Measurements from ENCODE around the gene ATP13A3. TPM values are rescaled to one million over a fixed set of nuclear protein-coding genes. Genes with fewer than 3 reads are reported as not detected.

ATP13A3 gene
- total and polyA plus RNA-seq, 10 of the 15 experiments (the other 5 are each of a cell fraction or from before 2014, with no cell fraction given) = 14.0 to 108 (median 69.5) TPM

DNA sequence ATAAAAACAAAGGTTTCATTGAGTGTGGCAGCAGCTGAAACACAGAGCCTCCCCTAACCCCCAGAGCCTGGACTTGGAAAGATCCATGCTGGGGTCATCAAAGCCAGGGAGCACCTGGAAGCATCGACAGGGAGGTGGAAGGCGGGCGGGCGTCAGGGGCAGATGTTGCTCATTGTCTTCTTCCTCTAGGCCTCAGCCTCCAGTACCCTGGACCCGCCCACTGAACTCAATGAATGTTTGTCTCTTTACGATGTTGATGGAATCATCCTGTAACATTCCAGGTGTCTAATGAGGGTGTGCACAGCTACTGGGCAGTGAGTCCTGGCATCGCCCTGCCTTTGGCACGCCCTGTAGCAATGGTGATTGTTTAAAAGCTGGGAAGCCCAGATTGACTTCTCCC lies 97.5 kb downstream of the ATP13A3 start:
- WGBS (ENCODE audit: insufficient coverage, insufficient replicate concordance, low lambda C conversion rate, missing lambda C conversion rate) = 64% methylated on average over 8 of the region's 8 CpGs
- SMC1A ChIA-PET (ENCODE audit: uncharacterized antibody, unreplicated experiment) = no interaction called here

GRCh38 chr3:194387926-194388418 lies 98.8 kb downstream of the ATP13A3 start:
- ATAC-seq (no peak), FAIRE-seq (no peak), DNase-seq (ENCODE audit: low read depth, low spot score) (no peak)
- no peaks in the 10 kb centered on the region for H3K4me1 ChIP-seq (ENCODE audit: control insufficient read depth, insufficient read depth, low read length)
- no peaks in the 10 kb centered on the region for H3K79me2 ChIP-seq (ENCODE audit: control insufficient read depth, insufficient read depth, low read length)
- H3K36me3 ChIP-seq (ENCODE audit: control insufficient read depth in 2 of 2, insufficient read depth in 2 of 2, low read length in 1 of 2) = no peaks in the 10 kb centered on the region
- CTCF ChIA-PET = interaction anchor here (0.8 kb wide), 1 partner anchor 54 kb away, joined by 3 read pairs; no protein-coding TSS in a partner anchor
- no peak overlapping the region for H3K4me2 ChIP-seq (ENCODE audit: control insufficient read depth, insufficient read depth)
- in situ Hi-C loops (cut with MboI) (no loop called here), intact Hi-C loops (cut with micrococcal nuclease; ENCODE audit: unreplicated experiment) (no loop called here)
- H3K27me3 ChIP-seq (replicated peaks in 1 of 2; ENCODE audit: control insufficient read depth in 2 of 2, insufficient read depth in 2 of 2, low read length in 1 of 2) = no peaks in the 10 kb centered on the region
- POLR2A ChIA-PET = no interaction called here
- H3K4me3 ChIP-seq = no peak overlapping the region
- H2AFZ ChIP-seq (ENCODE audit: control insufficient read depth, low read depth, low read length) = no peak overlapping the region
- RAD21 ChIA-PET (ENCODE audit: unreplicated experiment) = no interaction called here
- 21% methylated on average over 8 of the region's 8 CpGs for WGBS (ENCODE audit: insufficient coverage, insufficient replicate concordance, low lambda C conversion rate, missing lambda C conversion rate)
- H4K20me1 ChIP-seq (ENCODE audit: control insufficient read depth, insufficient read depth) = no peaks in the 10 kb centered on the region
- H3K9ac ChIP-seq (ENCODE audit: control insufficient read depth, insufficient read depth, low read length) = no peak overlapping the region
- H3K9me3 ChIP-seq (replicated peaks; ENCODE audit: control insufficient read depth, insufficient read depth, low read length) = peaks cover 2% of the 10 kb centered on the region; the same call in 1 of the 3 replicates
- H3K27ac ChIP-seq (ENCODE audit: control insufficient read depth, insufficient read depth) = no peak overlapping the region
- TF ChIP-seq PBX3 (IDR thresholded peaks at IDR 0.05; ENCODE audit: insufficient replicate concordance, low read depth, low read length) = no peak
- no peak for TF ChIP-seq POLR2AphosphoS5 (IDR thresholded peaks at IDR 0.05; ENCODE audit: low read length)
- no peak for TF ChIP-seq HDAC6 (IDR thresholded peaks at IDR 0.05; ENCODE audit: unreplicated experiment)
- TF ChIP-seq BACH1 (IDR thresholded peaks at IDR 0.05; ENCODE audit: borderline replicate concordance) = no peak
- no peak for TF ChIP-seq POU2F2 (IDR thresholded peaks at IDR 0.05; ENCODE audit: borderline replicate concordance, low read depth, low read length)
- no peak for TF ChIP-seq BRCA1 (IDR thresholded peaks at IDR 0.05; ENCODE audit: low read depth, low read length)
- no TSS peak for BruUV-seq (replicated peaks)
- SMC1A ChIA-PET (ENCODE audit: uncharacterized antibody, unreplicated experiment) = no interaction called here

More for the DNA sequence above, 97.5 kb downstream of the ATP13A3 start:
- no peak overlapping the region for H2AFZ ChIP-seq (ENCODE audit: control insufficient read depth, low read depth, low read length)
- H3K4me3 ChIP-seq = no peak overlapping the region
- H3K36me3 ChIP-seq (ENCODE audit: control insufficient read depth in 2 of 2, insufficient read depth in 2 of 2, low read length in 1 of 2) = no peaks in the 10 kb centered on the region
- POLR2A ChIA-PET = no interaction called here
- H3K4me1 ChIP-seq (ENCODE audit: control insufficient read depth, insufficient read depth, low read length) = no peaks in the 10 kb centered on the region
- DNase-seq (ENCODE audit: low read depth, low spot score) (no peak), ATAC-seq (no peak), FAIRE-seq (no peak)
- H4K20me1 ChIP-seq (ENCODE audit: control insufficient read depth, insufficient read depth) = no peaks in the 10 kb centered on the region
- H3K4me2 ChIP-seq (ENCODE audit: control insufficient read depth, insufficient read depth) = no peak overlapping the region
- BruUV-seq (replicated peaks) = no TSS peak
- no peaks in the 10 kb centered on the region for H3K27me3 ChIP-seq (replicated peaks in 1 of 2; ENCODE audit: control insufficient read depth in 2 of 2, insufficient read depth in 2 of 2, low read length in 1 of 2)
- TF ChIP-seq ZNF622 (IDR thresholded peaks at IDR 0.05) (no peak), SP1 (IDR thresholded peaks at IDR 0.05; ENCODE audit: low read depth, low read length) (no peak), TCF12 (IDR thresholded peaks at IDR 0.05; ENCODE audit: low read depth, low read length) (no peak), YY1 (IDR thresholded peaks at IDR 0.05; ENCODE audit: low read depth, low read length) (no peak), TARDBP (IDR thresholded peaks at IDR 0.05; ENCODE audit: borderline replicate concordance) (no peak), TCF7 (IDR thresholded peaks at IDR 0.05; ENCODE audit: borderline replicate concordance) (no peak)
- intact Hi-C loops (cut with micrococcal nuclease; ENCODE audit: unreplicated experiment) (no loop called here), in situ Hi-C loops (cut with MboI) (no loop called here)
- no peak overlapping the region for H3K9ac ChIP-seq (ENCODE audit: control insufficient read depth, insufficient read depth, low read length)
- no peaks in the 10 kb centered on the region for H3K79me2 ChIP-seq (ENCODE audit: control insufficient read depth, insufficient read depth, low read length)
- peaks cover 2% of the 10 kb centered on the region; the same call in 1 of the 3 replicates for H3K9me3 ChIP-seq (replicated peaks; ENCODE audit: control insufficient read depth, insufficient read depth, low read length)
- H3K27ac ChIP-seq (ENCODE audit: control insufficient read depth, insufficient read depth) = no peak overlapping the region
- RAD21 ChIA-PET (ENCODE audit: unreplicated experiment) = no interaction called here
- CTCF ChIA-PET = no interaction called here
